ENCODE results near the gene GALNT13.

- TF ChIP-seq POLR2A (IDR thresholded peaks at IDR 0.05; ENCODE audit: low read length) = no peak
- TF ChIP-seq GATA1 (IDR thresholded peaks at IDR 0.05; ENCODE audit: low read depth, low read length) = no peak
These were observed 369.2 kb downstream of the GALNT13 start for GRCh38 chr2:154240921-154241379.
